DND-41 (cell line): ENCODE data around the gene PALM3.
"Not testable (repeated sequence)": the region's sequence is repeated elsewhere in the genome, so short reads cannot be mapped to it uniquely, and the experiment has no call there.

Experiments used
- ATAC-seq: fragments of 200-7000 bp; cut with Tn5 transposase; 3 replicates; pipeline ENCODE4 v1.9.1; 2021; ENCODE audit warnings: low read depth; ENCODE audit not compliant: insufficient read depth
- DNase-seq: peaks from one replicate; pipeline ENCODE4 v3.0.0-alpha.2; 2020
- H2AFZ ChIP-seq: 2 replicates; pipeline ENCODE4 v1.6.0; 2012; ENCODE audit warnings: low read depth, low read length
- H3K27ac ChIP-seq: 2 replicates; pipeline ENCODE4 v1.5.1; 2012; ENCODE audit warnings: low read length, inconsistent platforms
- H3K27me3 ChIP-seq: fragments of 200-600 bp; sonication (generic); 2 replicates; pipeline ENCODE4 v1.6.0; 2012; ENCODE audit warnings: low read length, mild to moderate bottlenecking, inconsistent platforms; ENCODE audit not compliant: insufficient read depth, poor library complexity
- H3K36me3 ChIP-seq: 2 replicates; pipeline ENCODE4 v1.5.1; 2012; ENCODE audit warnings: low read length, inconsistent platforms; ENCODE audit not compliant: insufficient read depth
- H3K4me1 ChIP-seq: 2 replicates; pipeline ENCODE4 v1.5.1; 2012; ENCODE audit warnings: mild to moderate bottlenecking, low read length; ENCODE audit not compliant: insufficient read depth
- H3K4me2 ChIP-seq: 2 replicates; pipeline ENCODE4 v1.6.0; 2012; ENCODE audit warnings: mild to moderate bottlenecking, moderate library complexity, low read length, inconsistent platforms; ENCODE audit not compliant: insufficient read depth
- H3K4me3 ChIP-seq, 2 experiments: fragments of 200-600 bp in 1 of 2; shearing (Covaris generic) in 1 of 2; 2 replicates each; pipeline ENCODE4 v1.5.1; 2012 to 2016; ENCODE audit warnings: inconsistent platforms in 2 of 2, low read length in 2 of 2, mild to moderate bottlenecking in 2 of 2, low read depth in 1 of 2, moderate library complexity in 1 of 2
- H3K79me2 ChIP-seq: 2 replicates; pipeline ENCODE4 v1.6.0; 2012; ENCODE audit warnings: low read length, inconsistent platforms; ENCODE audit not compliant: insufficient read depth
- H3K9ac ChIP-seq: 2 replicates; pipeline ENCODE4 v1.6.0; 2012; ENCODE audit warnings: low read depth, mild to moderate bottlenecking, inconsistent platforms, low read length, moderate library complexity
- H3K9me3 ChIP-seq: 2 replicates; pipeline ENCODE4 v1.5.1; 2012; ENCODE audit warnings: low read length, moderate library complexity, mild to moderate bottlenecking, inconsistent platforms; ENCODE audit not compliant: insufficient read depth, severe bottlenecking
- H4K20me1 ChIP-seq: 2 replicates; pipeline ENCODE4 v1.6.0; 2012; ENCODE audit warnings: low read length; ENCODE audit not compliant: insufficient read depth
- EZH2 ChIP-seq: IDR thresholded peaks from 3 replicates; pipeline ENCODE4 v1.6.1; 2012; ENCODE audit warnings: borderline replicate concordance, low read depth, mild to moderate bottlenecking, moderate library complexity, low read length, inconsistent platforms; ENCODE audit not compliant: severe bottlenecking
- TF ChIP-seq, protein P1 (sequence below): IDR thresholded peaks from 2 replicates; pipeline ENCODE4 v1.5.1; 2012; ENCODE audit warnings: borderline replicate concordance, low read length, moderate library complexity, mild to moderate bottlenecking; ENCODE audit not compliant: poor library complexity, severe bottlenecking; ENCODE audit errors: extremely low read depth

PALM3 gene

GRCh38 chr19:14021474-14021873, 40.4 kb downstream of the PALM3 start:
- no peak overlapping the region for H2AFZ ChIP-seq
- DNase-seq (no peak), ATAC-seq (peak; percentile 42; the same call in 1 of the 3 replicates)
- H3K36me3 ChIP-seq, result no peaks in the 10 kb centered on the region
- TF ChIP-seq EZH2, result no peak
- no peaks in the 10 kb centered on the region for H4K20me1 ChIP-seq
- H3K9me3 ChIP-seq, result no peaks in the 10 kb centered on the region
- H3K9ac ChIP-seq, result no peak overlapping the region
- H3K27ac ChIP-seq, result no peak overlapping the region
- no peak overlapping the region for H3K4me3 ChIP-seq
- H3K4me1 ChIP-seq, result no peaks in the 10 kb centered on the region
- H3K79me2 ChIP-seq, result no peaks in the 10 kb centered on the region
- H3K4me2 ChIP-seq, result no peak overlapping the region
- no peaks in the 10 kb centered on the region for H3K27me3 ChIP-seq

- not testable (repeated sequence) for H4K20me1 ChIP-seq, H3K27ac ChIP-seq, H3K4me2 ChIP-seq, ATAC-seq, H2AFZ ChIP-seq, H3K4me3 ChIP-seq, H3K9ac ChIP-seq, H3K9me3 ChIP-seq, H3K4me1 ChIP-seq, H3K27me3 ChIP-seq, DNase-seq, H3K79me2 ChIP-seq, H3K36me3 ChIP-seq
Observed at GRCh38 chr19:14019739-14020138, 42.1 kb downstream of the PALM3 start.

GRCh38 chr19:14019100-14019499, 42.8 kb downstream of the PALM3 start:
- H3K27me3 ChIP-seq, result no peaks in the 10 kb centered on the region
- DNase-seq (no peak), ATAC-seq (no peak)
- no peak overlapping the region for H3K27ac ChIP-seq
- H2AFZ ChIP-seq, result no peak overlapping the region
- no peaks in the 10 kb centered on the region for H4K20me1 ChIP-seq
- TF ChIP-seq, protein P1, sequence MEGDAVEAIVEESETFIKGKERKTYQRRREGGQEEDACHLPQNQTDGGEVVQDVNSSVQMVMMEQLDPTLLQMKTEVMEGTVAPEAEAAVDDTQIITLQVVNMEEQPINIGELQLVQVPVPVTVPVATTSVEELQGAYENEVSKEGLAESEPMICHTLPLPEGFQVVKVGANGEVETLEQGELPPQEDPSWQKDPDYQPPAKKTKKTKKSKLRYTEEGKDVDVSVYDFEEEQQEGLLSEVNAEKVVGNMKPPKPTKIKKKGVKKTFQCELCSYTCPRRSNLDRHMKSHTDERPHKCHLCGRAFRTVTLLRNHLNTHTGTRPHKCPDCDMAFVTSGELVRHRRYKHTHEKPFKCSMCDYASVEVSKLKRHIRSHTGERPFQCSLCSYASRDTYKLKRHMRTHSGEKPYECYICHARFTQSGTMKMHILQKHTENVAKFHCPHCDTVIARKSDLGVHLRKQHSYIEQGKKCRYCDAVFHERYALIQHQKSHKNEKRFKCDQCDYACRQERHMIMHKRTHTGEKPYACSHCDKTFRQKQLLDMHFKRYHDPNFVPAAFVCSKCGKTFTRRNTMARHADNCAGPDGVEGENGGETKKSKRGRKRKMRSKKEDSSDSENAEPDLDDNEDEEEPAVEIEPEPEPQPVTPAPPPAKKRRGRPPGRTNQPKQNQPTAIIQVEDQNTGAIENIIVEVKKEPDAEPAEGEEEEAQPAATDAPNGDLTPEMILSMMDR, result no peak
- no peak for TF ChIP-seq EZH2
- H3K9me3 ChIP-seq, result no peaks in the 10 kb centered on the region
- no peaks in the 10 kb centered on the region for H3K36me3 ChIP-seq
- H3K4me1 ChIP-seq, result no peaks in the 10 kb centered on the region
- no peak overlapping the region for H3K4me2 ChIP-seq
- H3K9ac ChIP-seq, result no peak overlapping the region
- H3K4me3 ChIP-seq, result no peak overlapping the region
- H3K79me2 ChIP-seq, result no peaks in the 10 kb centered on the region

GRCh38 chr19:14015524-14016035, 46.3 kb downstream of the PALM3 start:
- Histone ChIP-seq H4K20me1 (no peaks in the 10 kb centered on the region), H3K27me3 (no peaks in the 10 kb centered on the region), H2AFZ (no peak overlapping the region), H3K36me3 (no peaks in the 10 kb centered on the region), H3K4me2 (no peak overlapping the region), H3K4me1 (no peaks in the 10 kb centered on the region), H3K79me2 (no peaks in the 10 kb centered on the region), H3K9ac (no peak overlapping the region), H3K9me3 (no peaks in the 10 kb centered on the region), H3K4me3 (no peak overlapping the region), H3K27ac (no peak overlapping the region)
- no peak for TF ChIP-seq EZH2
- TF ChIP-seq, protein P1, result no peak
- ATAC-seq (no peak), DNase-seq (no peak)
